ENCODE results near the gene C21orf91. TPM values are rescaled to one million over a fixed set of nuclear protein-coding genes. Genes with fewer than 3 reads are reported as not detected.

Gene C21orf91
- total RNA-seq, 4 donors from 2014 or later = 7.9 to 10.9 (median 9.1) TPM

- H3K4me1 ChIP-seq = peaks cover 0 to 6% (median 2%) of the 10 kb centered on the region in 4 donors
- TF ChIP-seq EP300 (IDR thresholded peaks at IDR 0.05) = no peak
- no peak for TF ChIP-seq POLR2AphosphoS5 (IDR thresholded peaks at IDR 0.05)
- TF ChIP-seq POLR2A (IDR thresholded peaks at IDR 0.05; ENCODE audit: low read depth) = no peak
- no peak for TF ChIP-seq CTCF (IDR thresholded peaks at IDR 0.05)
- H3K36me3 ChIP-seq = peaks cover 18 to 34% (median 26%) of the 10 kb centered on the region in 4 donors
- no peak overlapping the region for H3K27ac ChIP-seq (replicated peaks in 1 of 4)
- H3K4me3 ChIP-seq = no peak overlapping the region
- 97% methylated on average over 4 of the region's 4 CpGs for WGBS
- intact Hi-C loops (cut with DNase I) = no loop called here
- DNase-seq (ENCODE audit: extremely low spot score) = no peak
- H3K9me3 ChIP-seq = peaks cover 0 to 10% (median 4%) of the 10 kb centered on the region in 4 donors
- no peaks in the 10 kb centered on the region for H3K27me3 ChIP-seq
Observed at GRCh38 chr21:17805966-17806365, 13.2 kb downstream of the C21orf91 start.

DNA sequence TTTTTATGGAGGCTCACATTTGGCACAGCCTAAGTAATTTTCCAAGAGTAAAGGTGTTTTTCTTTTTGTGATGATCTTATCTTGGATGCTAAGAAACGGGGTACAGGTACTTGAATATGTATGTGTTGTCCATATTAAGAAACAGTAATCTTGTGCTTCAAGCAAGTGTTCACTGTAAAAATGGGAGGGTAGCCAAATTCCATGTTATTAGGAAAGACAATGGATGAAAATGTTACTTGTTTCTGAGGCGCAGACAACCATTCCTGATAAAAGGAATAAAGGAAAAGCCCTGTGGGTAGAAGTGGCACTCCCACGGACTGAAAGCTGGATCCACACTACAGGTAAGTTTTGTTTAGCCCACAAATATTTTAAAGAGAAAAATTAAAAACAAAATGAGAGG, 15.6 kb downstream of the C21orf91 start:
- Histone ChIP-seq H3K4me3 (no peak overlapping the region), H3K27ac (replicated peaks in 1 of 4) (no peak overlapping the region), H3K27me3 (no peaks in the 10 kb centered on the region), H3K9me3 (peaks cover 0 to 10% (median 4%) of the 10 kb centered on the region in 4 donors), H3K36me3 (peaks cover 7 to 17% (median 10%) of the 10 kb centered on the region in 4 donors), H3K4me1 (peaks cover 4 to 25% (median 15%) of the 10 kb centered on the region in 4 donors)
- WGBS = 71% methylated on average over 3 of the region's 3 CpGs
- TF ChIP-seq EP300 (IDR thresholded peaks at IDR 0.05) (no peak), POLR2A (IDR thresholded peaks at IDR 0.05; ENCODE audit: low read depth) (no peak), POLR2AphosphoS5 (IDR thresholded peaks at IDR 0.05) (no peak), CTCF (IDR thresholded peaks at IDR 0.05) (no peak)
- intact Hi-C loops (cut with DNase I) = no loop called here
- no peak for DNase-seq (ENCODE audit: extremely low spot score)

DNA sequence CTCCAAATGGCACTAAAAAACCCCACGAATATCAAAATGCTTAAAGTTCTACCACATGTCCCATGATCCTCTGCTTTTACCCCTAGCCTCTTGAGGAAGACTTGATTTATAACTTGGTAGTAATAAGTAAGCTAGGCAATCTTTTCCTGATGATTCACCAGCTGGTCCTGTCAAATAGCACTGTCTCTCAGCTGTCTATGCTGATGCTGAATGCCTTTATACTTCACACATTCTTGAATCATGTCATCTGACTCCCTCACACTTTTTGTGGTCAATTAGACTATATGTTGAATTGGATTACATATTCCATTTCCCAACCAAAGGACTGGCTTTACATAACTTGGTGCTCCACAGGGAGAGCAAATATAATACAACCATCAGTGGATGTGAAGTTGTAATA, 16.6 kb downstream of the C21orf91 start:
- Histone ChIP-seq H3K27ac (replicated peaks in 1 of 4) (no peak overlapping the region), H3K4me3 (no peak overlapping the region), H3K4me1 (peaks cover 4 to 33% (median 21%) of the 10 kb centered on the region in 4 donors), H3K9me3 (peaks cover 0 to 2% (median 0%) of the 10 kb centered on the region in 4 donors), H3K36me3 (peaks cover 0 to 9% (median under 1%) of the 10 kb centered on the region in 4 donors), H3K27me3 (no peaks in the 10 kb centered on the region)
- WGBS = 89% methylated on average over 1 of the region's 1 CpG
- TF ChIP-seq EP300 (IDR thresholded peaks at IDR 0.05) (no peak), POLR2AphosphoS5 (IDR thresholded peaks at IDR 0.05) (no peak), CTCF (IDR thresholded peaks at IDR 0.05) (no peak), POLR2A (IDR thresholded peaks at IDR 0.05; ENCODE audit: low read depth) (no peak)
- intact Hi-C loops (cut with DNase I) = no loop called here
- DNase-seq (ENCODE audit: extremely low spot score) = no peak

- intact Hi-C loops (cut with DNase I) = no loop called here
- Histone ChIP-seq H3K4me1 (peaks cover 4 to 50% (median 35%) of the 10 kb centered on the region in 4 donors), H3K4me3 (no peak overlapping the region), H3K9me3 (no peaks in the 10 kb centered on the region), H3K36me3 (peaks cover 0 to 9% (median 4%) of the 10 kb centered on the region in 4 donors), H3K27ac (replicated peaks in 1 of 4) (no peak overlapping the region), H3K27me3 (no peaks in the 10 kb centered on the region)
- TF ChIP-seq POLR2A (IDR thresholded peaks at IDR 0.05; ENCODE audit: low read depth) = no peak
- TF ChIP-seq POLR2AphosphoS5 (IDR thresholded peaks at IDR 0.05) = no peak
- no peak for TF ChIP-seq CTCF (IDR thresholded peaks at IDR 0.05)
- TF ChIP-seq EP300 (IDR thresholded peaks at IDR 0.05) = no peak
- DNase-seq (ENCODE audit: extremely low spot score) = no peak
- WGBS = 97% methylated on average over 6 of the region's 6 CpGs
Observed at GRCh38 chr21:17799414-17800164, 19.6 kb downstream of the C21orf91 start.
